NT2/D1 (cell line): ENCODE measurements around the gene TARBP2.

Experiments
- YY1 ChIP-seq: IDR thresholded peaks from 2 replicates; pipeline ENCODE4 v1.6.1; 2011; ENCODE audit not compliant: insufficient read length, insufficient read depth
- ZNF274 ChIP-seq: IDR thresholded peaks from 2 replicates; pipeline ENCODE4 v1.6.1; 2011; ENCODE audit warnings: mild to moderate bottlenecking, low read depth, low read length

GRCh38 chr12:53492830-53493609, 8.1 kb upstream of the TARBP2 start:
- TF ChIP-seq YY1, result no peak
- no peak for TF ChIP-seq ZNF274
